ENCODE data around the gene CSF3R.
"Not testable (repeated sequence)": the region's sequence is repeated elsewhere in the genome, so short reads cannot be mapped to it uniquely, and the experiment has no call there.

CSF3R gene

GRCh38 chr1:36512842-36513241, 30.1 kb upstream of the CSF3R start:
- no peak for DNase-seq

DNA sequence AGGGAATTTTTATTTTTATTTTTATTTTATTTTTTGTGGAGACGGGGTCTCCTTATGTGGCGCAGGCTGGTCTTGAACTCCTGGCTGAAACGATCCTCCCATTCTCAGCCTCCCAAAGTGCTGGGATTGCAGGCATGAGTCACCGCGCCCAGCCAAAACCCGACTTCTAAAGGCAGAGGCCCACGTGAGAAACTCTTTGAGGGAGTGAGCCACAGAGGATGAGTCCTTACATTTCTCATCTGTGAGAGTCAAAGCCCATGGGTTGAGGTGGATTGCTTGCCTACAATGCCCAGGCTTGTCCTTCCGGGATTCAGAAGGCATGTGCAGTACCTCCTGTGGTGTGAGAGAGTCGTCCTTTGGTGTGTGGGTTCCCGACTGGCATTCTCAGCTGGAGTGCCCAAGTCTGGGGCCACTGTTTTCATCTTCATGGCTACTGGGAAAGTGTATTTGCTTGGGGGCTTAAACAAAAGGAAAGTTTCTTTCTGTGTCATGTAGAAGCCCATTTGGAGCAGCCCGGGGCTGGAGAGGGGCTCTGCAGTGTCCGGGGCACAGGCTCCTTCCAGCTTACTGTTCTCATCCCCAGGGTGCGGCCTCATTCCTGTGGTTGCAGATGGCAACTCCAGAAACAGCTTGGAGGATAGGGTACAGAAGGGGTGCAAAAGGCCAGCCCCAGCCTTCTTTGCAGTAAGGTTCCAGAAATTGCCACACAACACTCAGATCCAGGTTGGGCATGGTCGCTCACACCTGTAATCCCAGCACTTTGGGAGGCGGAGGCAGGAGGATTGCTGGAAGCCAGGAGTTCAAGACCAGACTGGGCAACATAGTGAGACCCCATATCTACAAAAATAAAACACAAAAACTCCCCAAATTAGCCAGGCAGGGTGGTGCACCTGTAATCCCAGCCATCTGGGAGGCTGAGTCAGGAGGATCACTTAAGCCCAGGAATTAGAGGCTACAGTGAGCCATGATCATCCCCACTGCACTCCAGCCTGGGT, 29.4 kb upstream of the CSF3R start:
- no peak for DNase-seq

GRCh38 chr1:36511220-36511619, 28.5 kb upstream of the CSF3R start:
- DNase-seq = not testable (repeated sequence)

DNA sequence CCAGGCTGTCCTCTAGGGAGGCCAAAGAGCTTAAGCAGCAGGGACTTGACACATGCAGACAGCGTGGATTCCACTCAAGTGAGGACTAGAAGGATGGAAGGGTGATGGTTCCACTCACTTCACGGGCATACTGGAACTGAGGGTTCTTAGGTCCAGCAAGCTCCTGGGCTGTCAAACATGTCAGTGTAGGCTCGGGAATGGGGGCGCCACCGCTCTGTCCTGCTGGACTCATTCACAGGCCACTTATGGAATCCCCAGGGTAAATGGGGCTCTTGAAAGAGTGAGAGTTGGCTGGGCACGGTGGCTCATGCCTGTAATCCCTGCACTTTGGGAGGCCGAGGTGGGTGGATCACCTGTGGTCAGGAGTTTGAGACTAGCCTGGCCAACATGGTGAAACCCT, 27.7 kb upstream of the CSF3R start:
- no peak for DNase-seq

DNA sequence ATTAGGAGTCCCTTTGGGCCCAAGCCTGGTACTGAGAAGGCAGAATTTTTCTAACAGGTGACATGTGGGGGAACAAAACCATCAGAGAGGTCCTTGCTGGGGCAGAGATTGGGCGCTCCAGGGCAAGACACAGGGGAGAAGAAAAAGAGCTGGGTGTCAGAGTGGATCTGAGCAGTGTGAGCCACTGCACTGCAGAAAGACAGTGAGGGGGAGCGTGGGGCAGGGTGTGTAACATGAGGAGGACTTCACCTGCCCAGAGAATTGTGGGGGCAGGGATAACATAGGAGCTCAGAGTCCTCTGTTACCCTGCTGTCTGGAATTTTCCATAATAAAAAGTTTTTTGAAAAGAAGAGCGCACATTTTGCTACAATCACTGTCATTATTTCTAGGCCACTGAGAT, 25.5 kb upstream of the CSF3R start:
- no peak for DNase-seq

DNA sequence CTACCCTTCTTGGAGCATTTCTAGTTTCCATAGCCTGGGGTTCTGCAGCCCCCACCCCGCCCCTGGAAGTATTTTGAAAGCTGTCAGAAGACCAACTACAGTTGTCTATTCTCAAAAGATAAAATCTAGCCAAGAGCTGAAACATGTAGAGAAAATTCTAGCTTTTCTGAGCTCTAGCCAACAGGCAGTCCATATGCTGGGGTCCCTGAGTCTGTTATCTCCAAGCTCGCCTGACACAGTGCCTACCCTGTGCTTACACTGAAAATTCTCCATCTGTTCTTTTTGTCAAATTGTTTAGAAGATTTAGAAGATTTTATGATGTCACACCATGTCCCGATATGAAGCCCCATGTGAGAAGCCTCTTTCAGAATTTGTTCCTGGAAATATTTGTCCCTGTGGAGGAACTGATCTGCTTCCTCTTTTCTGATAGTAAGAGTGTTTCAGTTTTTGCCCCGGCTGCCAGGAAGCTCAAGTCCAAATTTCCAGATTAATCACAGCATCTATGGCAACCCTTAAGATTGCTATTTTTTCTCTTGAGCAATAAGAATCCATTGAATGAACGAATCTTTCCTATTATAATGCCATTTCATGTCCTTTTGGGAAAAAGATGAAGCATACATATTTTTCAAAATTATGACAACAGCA, 23.7 kb upstream of the CSF3R start:
- no peak for DNase-seq

- no peak for DNase-seq
Observed at GRCh38 chr1:36503733-36504132, 21.0 kb upstream of the CSF3R start.

DNA sequence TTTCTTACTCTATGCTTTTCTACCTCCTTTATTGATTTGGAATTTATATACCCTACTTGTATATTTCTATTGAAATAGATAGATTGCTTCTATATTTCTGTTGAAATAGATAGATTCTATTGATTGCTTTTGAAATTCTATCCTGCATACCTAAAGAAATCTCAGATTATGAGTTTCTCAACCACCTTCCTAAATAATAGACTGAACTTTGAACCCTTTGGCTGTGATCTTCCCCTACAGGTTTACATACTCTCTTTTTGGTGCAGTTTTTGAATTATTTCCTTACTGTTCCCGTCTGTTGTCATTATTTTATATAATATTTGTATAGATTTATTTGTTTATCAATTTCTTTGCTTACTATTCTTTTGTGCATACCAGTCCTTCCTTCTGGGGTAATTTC, 20.4 kb upstream of the CSF3R start:
- DNase-seq = no peak

- DNase-seq = no peak
Observed at GRCh38 chr1:36502616-36503015, 19.9 kb upstream of the CSF3R start.

GRCh38 chr1:36501911-36502310, 19.2 kb upstream of the CSF3R start:
- DNase-seq = not testable (repeated sequence)

DNA sequence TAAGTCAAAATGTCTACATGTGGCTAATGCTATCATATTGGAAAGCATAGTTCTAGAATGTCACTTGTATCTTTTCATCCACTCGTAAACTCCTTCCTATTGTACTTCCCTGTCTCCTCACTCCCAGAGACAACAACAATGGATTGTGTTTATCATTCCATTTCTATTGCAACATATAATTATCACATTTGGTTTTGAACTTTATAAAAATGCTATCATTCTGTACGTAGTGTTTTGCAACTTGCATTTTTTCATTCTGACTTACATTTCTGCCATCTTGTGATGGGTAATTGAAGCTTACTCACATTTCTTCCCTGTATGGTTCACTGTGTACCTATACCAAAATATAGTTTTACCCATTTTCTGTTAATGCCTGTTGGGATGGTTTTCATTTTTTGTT, 14.5 kb upstream of the CSF3R start:
- DNase-seq = no peak

DNA sequence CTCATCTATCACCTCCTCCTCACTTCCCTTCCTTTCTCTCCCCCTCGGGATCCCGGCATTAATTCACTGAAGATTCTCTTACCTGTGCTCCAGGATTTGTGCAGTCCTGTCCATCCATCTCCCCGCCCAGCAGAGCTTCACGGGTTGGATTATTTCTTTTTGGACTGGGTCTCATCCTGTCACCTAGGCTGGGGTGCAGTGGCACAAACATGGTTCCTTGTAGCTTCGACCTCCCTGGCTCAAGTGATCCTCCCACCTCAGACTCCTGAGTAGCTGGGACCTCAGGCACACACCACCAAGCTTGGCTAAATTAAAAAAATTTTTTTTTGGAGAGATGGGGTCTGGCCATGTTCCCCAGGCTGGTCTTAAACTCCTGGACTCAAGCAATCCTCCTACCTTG, 12.3 kb upstream of the CSF3R start:
- no peak for DNase-seq

DNA sequence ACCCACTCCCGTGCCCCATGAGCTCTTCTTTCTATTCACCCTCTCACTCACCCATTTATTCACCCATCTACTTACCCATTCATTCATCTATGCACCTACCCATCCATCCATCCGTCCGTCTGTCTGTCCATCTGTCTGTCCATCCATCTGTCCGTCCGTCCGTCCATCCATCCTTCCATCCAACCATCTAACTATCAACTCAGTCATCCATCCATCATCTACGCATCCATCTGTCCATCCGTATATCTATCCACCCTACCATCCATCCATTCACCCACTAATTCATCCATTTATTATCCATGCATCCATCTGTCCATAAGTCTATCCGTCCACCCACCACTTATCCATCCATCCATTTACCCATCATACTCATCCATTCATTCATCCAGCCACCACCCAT, 10.8 kb upstream of the CSF3R start:
- DNase-seq = no peak

DNA sequence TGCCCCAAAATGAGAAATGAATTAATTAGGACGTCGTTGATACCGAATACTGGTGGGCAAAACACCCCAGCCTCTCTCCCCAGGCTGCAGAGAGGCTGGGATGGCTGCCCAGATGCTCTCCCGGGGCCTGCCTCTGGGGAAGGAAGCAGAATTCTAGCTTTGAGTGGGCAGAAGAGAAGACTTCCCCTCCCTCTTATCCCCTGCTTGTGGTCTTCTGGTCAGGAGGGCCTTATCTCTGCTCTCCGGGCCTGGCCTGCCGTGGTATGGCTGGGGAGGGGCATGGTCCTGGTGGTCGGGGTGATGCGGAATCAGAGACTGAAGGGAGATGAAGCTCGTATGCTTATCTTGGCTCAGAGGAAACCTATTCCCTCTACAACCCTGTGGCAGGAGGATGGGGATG, 9.8 kb upstream of the CSF3R start:
- DNase-seq = no peak

DNA sequence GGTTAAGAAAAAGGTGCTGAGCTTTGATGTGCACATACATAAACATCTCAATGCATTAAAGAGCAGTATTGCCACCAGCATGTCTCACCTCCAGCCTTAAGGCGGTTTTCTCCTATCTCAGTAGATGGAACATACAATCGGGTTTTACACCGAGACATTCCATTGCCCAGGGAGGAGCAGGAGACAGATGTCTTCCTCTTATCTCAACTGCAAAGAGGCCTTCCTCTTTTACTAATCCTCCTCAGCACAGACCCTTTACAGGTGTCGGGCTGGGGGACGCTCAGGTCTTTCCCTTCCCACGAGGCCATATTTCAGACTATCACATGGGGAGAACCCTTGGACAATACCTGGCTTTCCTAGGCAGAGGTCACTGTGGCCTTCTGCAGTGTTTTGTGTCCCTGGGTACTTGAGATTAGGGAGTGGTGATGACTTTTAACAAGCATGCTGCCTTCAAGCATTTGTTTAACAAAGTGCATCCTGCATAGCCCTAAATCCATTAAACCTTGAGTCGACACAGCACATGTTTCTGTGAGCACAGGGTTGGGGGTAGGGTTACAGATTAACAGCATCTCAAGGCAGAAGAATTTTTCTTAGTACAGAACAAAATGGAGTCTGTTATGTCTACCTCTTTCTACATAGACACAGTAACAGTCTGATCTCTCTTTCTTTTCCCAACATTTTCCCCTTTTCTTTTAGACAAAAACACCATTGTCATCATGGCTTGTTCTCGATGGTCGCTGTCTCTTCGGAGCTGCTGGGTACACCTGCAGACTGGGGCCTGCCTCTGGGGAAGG, 6.7 kb upstream of the CSF3R start:
- DNase-seq = not testable (repeated sequence)

GRCh38 chr1:36487906-36488305, 5.2 kb upstream of the CSF3R start:
- DNase-seq = no peak

DNA sequence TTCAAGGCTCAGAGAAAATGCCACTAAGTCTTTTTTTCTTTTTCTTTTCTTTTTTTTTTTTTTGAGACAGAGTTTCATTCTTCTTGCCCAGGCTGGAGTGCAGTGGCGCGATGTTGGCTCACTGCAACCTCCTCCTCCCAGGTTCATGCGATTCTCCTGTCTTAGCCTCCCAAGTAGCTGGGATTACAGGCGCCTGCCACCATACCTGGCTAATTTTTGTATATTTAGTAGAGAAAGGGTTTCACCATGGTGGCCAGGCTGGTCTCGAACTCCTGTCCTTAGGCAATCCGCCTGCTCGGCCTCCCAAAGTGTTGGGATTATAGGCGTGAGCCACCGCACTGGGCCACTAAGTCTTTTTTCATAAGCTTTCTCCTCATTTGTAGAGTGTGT, 4.6 kb upstream of the CSF3R start:
- not testable (repeated sequence) for DNase-seq

DNA sequence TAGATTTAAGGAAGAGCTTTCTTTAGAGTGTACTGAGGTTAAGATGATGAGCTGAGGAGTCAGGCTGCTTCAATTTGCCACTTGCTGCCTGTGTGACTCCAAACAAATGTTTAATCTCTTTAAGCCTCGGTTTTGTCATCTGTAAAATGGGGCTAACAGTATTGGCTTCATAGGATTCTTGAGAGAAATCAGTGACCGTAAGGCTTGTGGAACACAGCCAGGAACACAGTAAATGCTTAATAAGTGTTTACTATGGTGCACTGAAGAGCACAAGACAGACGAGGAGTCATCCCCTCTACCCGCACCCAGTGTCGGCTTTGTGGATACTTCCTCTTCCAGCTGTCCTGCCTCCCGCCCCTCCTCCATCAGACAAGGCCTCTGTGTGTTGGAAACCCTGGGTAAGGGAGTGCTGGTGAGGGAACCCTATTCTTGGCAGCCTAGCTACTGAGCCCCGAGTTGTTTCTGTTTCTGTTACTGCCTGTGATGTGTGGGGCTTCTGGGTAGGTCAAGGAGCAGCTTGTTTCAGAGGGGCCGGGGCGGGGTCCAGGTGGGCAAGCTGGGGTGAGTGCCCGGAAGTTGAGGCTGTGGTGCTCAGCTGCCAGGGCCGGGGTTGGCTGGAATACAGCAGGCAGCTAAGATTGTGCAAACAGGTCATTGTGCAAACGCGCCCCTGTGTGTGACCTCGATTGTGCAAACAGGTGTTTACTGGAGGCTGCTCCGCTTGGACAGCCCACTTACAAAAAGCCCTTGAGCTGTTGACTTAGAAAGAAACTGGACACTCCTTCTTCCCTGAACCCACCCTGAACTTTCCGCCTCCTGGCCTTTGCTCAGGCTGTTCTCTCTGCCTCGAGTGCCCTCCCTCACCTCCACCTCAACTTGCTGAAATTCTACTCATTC, 4.0 kb upstream of the CSF3R start:
- peak; percentile 15 for DNase-seq

GRCh38 chr1:36486093-36486438, 3.4 kb upstream of the CSF3R start:
- DNase-seq = no peak

DNA sequence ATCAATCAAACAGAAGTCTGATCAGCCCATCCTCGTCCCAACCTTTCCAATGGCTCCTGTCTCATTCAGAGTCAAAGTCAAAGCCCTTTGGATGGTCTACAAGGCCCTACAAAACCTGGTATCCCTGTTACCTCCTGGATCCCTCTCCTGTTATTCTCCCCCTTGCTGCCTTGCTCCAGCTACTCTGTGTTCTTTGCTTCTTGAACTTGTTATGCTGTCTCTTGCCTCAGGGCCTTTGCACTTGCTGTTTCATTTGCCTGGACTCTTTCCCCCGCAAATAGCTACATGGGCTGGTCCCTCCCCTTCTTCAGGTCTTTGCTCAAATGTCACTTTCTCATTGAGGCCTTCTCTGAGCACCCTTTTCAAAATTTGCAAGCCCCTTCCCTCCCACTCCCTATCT, 1.4 kb upstream of the CSF3R start:
- no peak for DNase-seq

DNA sequence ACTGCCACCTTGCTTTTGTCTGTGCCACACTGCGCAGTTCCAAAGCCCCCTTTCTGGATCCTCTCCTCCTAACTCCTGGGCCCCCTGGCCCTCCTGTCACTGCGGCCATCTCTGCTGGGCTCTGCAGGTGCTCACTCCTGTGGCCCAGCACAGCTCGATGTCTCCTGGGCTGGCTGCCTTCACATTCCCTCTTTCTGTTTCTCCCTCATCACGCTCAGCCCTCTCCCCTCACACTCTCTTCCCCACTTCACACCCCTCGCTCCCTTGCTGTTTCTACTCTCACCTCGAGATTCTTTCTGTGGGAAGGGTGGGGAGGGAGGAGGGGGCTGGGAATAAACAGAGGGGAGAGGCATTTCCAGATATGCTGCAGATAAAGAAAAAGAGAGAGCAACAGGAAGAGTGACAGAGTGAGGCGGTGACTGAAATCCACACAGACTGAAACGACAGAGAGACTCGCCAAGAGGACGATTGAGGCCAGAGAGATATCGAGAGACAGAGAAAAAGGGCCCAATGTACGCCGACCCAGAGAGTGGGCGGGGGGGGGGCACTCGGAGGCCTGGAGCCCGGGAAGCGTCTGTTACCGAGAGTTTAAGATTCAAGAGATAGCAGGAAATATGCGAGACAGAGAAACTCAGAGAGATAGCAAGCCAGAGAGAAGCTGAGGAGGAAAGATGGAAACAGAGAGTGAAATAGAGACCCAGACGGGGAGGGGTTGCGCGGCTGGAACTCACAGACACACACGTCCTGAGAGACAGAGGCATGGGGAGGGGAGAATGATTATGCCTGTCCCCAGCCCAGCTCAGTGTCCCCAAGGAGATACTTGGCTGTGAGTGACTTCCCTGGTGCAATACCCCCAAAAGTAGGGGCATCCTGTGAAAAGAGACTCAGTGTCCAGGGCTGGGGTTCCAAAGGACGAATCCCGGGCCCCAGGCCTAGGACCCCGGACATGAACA, 666 bp downstream of the CSF3R start:
- DNase-seq = no peak
